Measurements from ENCODE around the gene TMEM100.

TMEM100 gene

GRCh38 chr17:55750750-55751657 lies 28.3 kb upstream of the TMEM100 start, which contains the start of gene PCTP:
Gene PCTP, plus strand, starts transcription at chr17:55751051. Its CDS starts 53 bp downstream, at chr17:55751104.
- DNase-seq (ENCODE audit: extremely low read depth, low read depth): peak; percentile 82
- peak; percentile 43 for TF ChIP-seq CTCF (IDR thresholded peaks at IDR 0.05; ENCODE audit: low read depth, low read length)

- no peak for TF ChIP-seq CTCF (IDR thresholded peaks at IDR 0.05; ENCODE audit: low read depth, low read length)
- no peak for DNase-seq (ENCODE audit: extremely low read depth, low read depth)
Measured at GRCh38 chr17:55749985-55750384, 27.3 kb upstream of the TMEM100 start.

- no peak for DNase-seq (ENCODE audit: extremely low read depth, low read depth)
- TF ChIP-seq CTCF (IDR thresholded peaks at IDR 0.05; ENCODE audit: low read depth, low read length): no peak
Measured at GRCh38 chr17:55748841-55749240, 26.2 kb upstream of the TMEM100 start.

GRCh38 chr17:55747209-55747608 lies 24.5 kb upstream of the TMEM100 start:
- no peak for TF ChIP-seq CTCF (IDR thresholded peaks at IDR 0.05; ENCODE audit: low read depth, low read length)
- no peak for DNase-seq (ENCODE audit: extremely low read depth, low read depth)

GRCh38 chr17:55746466-55746865 lies 23.8 kb upstream of the TMEM100 start:
- DNase-seq (ENCODE audit: extremely low read depth, low read depth): no peak
- TF ChIP-seq CTCF (IDR thresholded peaks at IDR 0.05; ENCODE audit: low read depth, low read length): no peak

GRCh38 chr17:55745258-55745657 lies 22.6 kb upstream of the TMEM100 start:
- no peak for TF ChIP-seq CTCF (IDR thresholded peaks at IDR 0.05; ENCODE audit: low read depth, low read length)
- no peak for DNase-seq (ENCODE audit: extremely low read depth, low read depth)

GRCh38 chr17:55743103-55743679 lies 20.5 kb upstream of the TMEM100 start:
- no peak for TF ChIP-seq CTCF (IDR thresholded peaks at IDR 0.05; ENCODE audit: low read depth, low read length)
- DNase-seq (ENCODE audit: extremely low read depth, low read depth): no peak
